NOMO-1 (cell line): Measurements from ENCODE around the gene NAPEPLD.
"Not testable (repeated sequence)": the region's sequence is repeated elsewhere in the genome, so short reads cannot be mapped to it uniquely, and the experiment has no call there.

Source experiments
- DNase-seq, 2 experiments: peaks; one replicate each; lab custom pipeline; 2025; ENCODE audit not compliant: unreplicated experiment in 2 of 2; lab: John Stamatoyannopoulos, UW

The NAPEPLD gene

GRCh38 chr7:103148994-103149807 lies at the start of gene NAPEPLD:
NAPEPLD (minus strand) TSS chr7:103149099; CDS start chr7:103128776, 20,323 bp downstream.
- DNase-seq: peak; percentile 29 to 41

- not testable (repeated sequence) for DNase-seq
Observed at GRCh38 chr7:103198079-103198478, 49.2 kb upstream of the NAPEPLD start.

- DNase-seq: not testable (repeated sequence)
Observed at GRCh38 chr7:103195364-103195763, 46.5 kb upstream of the NAPEPLD start.

GRCh38 chr7:103172415-103173146 lies 23.7 kb upstream of the NAPEPLD start:
- DNase-seq: not testable (repeated sequence)

GRCh38 chr7:103171695-103172414 lies 23.0 kb upstream of the NAPEPLD start:
- DNase-seq: not testable (repeated sequence)

- DNase-seq: not testable (repeated sequence)
Observed at GRCh38 chr7:103166921-103167544, 18.1 kb upstream of the NAPEPLD start.

GRCh38 chr7:103163087-103163825 lies 14.4 kb upstream of the NAPEPLD start:
- DNase-seq: not testable (repeated sequence)

- not testable (repeated sequence) for DNase-seq
Observed at GRCh38 chr7:103162641-103163040, 13.7 kb upstream of the NAPEPLD start.

- DNase-seq: not testable (repeated sequence)
Observed at GRCh38 chr7:103161998-103162616, 13.2 kb upstream of the NAPEPLD start.

GRCh38 chr7:103159072-103159471 lies 10.2 kb upstream of the NAPEPLD start:
- not testable (repeated sequence) for DNase-seq

- not testable (repeated sequence) for DNase-seq
Observed at GRCh38 chr7:103155331-103156024, 6.6 kb upstream of the NAPEPLD start.

GRCh38 chr7:103154042-103154441 lies 5.1 kb upstream of the NAPEPLD start:
- no peak for DNase-seq

GRCh38 chr7:103152744-103153617 lies 4.1 kb upstream of the NAPEPLD start:
- DNase-seq: not testable (repeated sequence)

GRCh38 chr7:103151993-103152676 lies 3.2 kb upstream of the NAPEPLD start:
- DNase-seq: not testable (repeated sequence)

- DNase-seq: no peak
Observed at GRCh38 chr7:103150192-103150591, 1.3 kb upstream of the NAPEPLD start.

GRCh38 chr7:103149808-103150180 lies 895 bp upstream of the NAPEPLD start:
- DNase-seq: no peak
